HAP-1 (cell line): ENCODE data around the gene DSC3.
"Not testable (repeated sequence)": the region's sequence is repeated elsewhere in the genome, so short reads cannot be mapped to it uniquely, and the experiment has no call there.

Source experiments
- DNase-seq, 2 experiments: peaks; one replicate each; pipeline ENCODE4 v3.0.0-alpha.2; 2016 to 2020; ENCODE audit warnings: low spot score in 2 of 2
- H3K27me3 ChIP-seq: fragments of 250-450 bp; sonication (Bioruptor Pico); 2 replicates; pipeline ENCODE4 v1.5.1; 2020; ENCODE audit warnings: low read depth, mild to moderate bottlenecking, moderate library complexity
- H3K36me3 ChIP-seq: fragments of 250-450 bp; sonication (Bioruptor Pico); replicated peaks from 2 replicates; pipeline ENCODE4 v1.5.1; 2020; ENCODE audit warnings: mild to moderate bottlenecking
- H3K4me1 ChIP-seq: fragments of 250-450 bp; sonication (Bioruptor Pico); 2 replicates; pipeline ENCODE4 v1.5.1; 2020; ENCODE audit warnings: mild to moderate bottlenecking
- H3K4me3 ChIP-seq: fragments of 250-450 bp; sonication (Bioruptor Pico); 2 replicates; pipeline ENCODE4 v1.5.1; 2020; ENCODE audit warnings: mild to moderate bottlenecking, moderate library complexity
- H3K9me3 ChIP-seq: fragments of 250-450 bp; sonication (Bioruptor Pico); 2 replicates; pipeline ENCODE4 v1.5.1; 2020; ENCODE audit warnings: mild to moderate bottlenecking, moderate library complexity
- in situ Hi-C: fragments of 300-500 bp; cut with MboI; formaldehyde crosslinking; loops from 3 replicates; pipeline ENCODE4 v1.14.3; 2020; ENCODE audit warnings: low sequenced_read_pairs, inconsistent platforms, mixed read lengths

DSC3 gene

GRCh38 chr18:30982285-30982992, 60.1 kb downstream of the DSC3 start:
- no peaks in the 10 kb centered on the region for H3K9me3 ChIP-seq
- no peak overlapping the region for H3K4me3 ChIP-seq
- DNase-seq, result no peak
- no peaks in the 10 kb centered on the region for H3K27me3 ChIP-seq
- no peaks in the 10 kb centered on the region for H3K4me1 ChIP-seq
- no peaks in the 10 kb centered on the region for H3K36me3 ChIP-seq
- in situ Hi-C loops, result loop anchor here (25.0 kb wide), 1 partner anchor 580 kb away; no protein-coding TSS in a partner anchor

GRCh38 chr18:30978091-30978490, 64.5 kb downstream of the DSC3 start:
- not testable (repeated sequence) for H3K36me3 ChIP-seq, H3K4me3 ChIP-seq, H3K27me3 ChIP-seq, H3K9me3 ChIP-seq, H3K4me1 ChIP-seq, DNase-seq
- in situ Hi-C loops, result loop anchor here (25.0 kb wide), 1 partner anchor 584 kb away; no protein-coding TSS in a partner anchor

- Histone ChIP-seq H3K9me3 (no peaks in the 10 kb centered on the region), H3K36me3 (no peaks in the 10 kb centered on the region), H3K4me1 (no peaks in the 10 kb centered on the region), H3K4me3 (no peak overlapping the region), H3K27me3 (0 out of 2 replicates have a peak, but pooled peaks cover 2% of the 10 kb centered on the region)
- in situ Hi-C loops, result no loop called here
- DNase-seq, result peak in 1 of 2 experiments; percentile 61
Observed at GRCh38 chr18:30971338-30971956, 71.1 kb downstream of the DSC3 start.

GRCh38 chr18:30970196-30970816, 72.2 kb downstream of the DSC3 start:
- in situ Hi-C loops, result no loop called here
- H3K27me3 ChIP-seq, result 0 out of 2 replicates have a peak, but pooled peaks cover 2% of the 10 kb centered on the region
- no peak overlapping the region for H3K4me3 ChIP-seq
- DNase-seq, result peak; percentile 27 to 66
- no peaks in the 10 kb centered on the region for H3K4me1 ChIP-seq
- no peaks in the 10 kb centered on the region for H3K9me3 ChIP-seq
- no peaks in the 10 kb centered on the region for H3K36me3 ChIP-seq

- Histone ChIP-seq H3K4me1 (no peaks in the 10 kb centered on the region), H3K36me3 (no peaks in the 10 kb centered on the region), H3K4me3 (no peak overlapping the region), H3K27me3 (0 out of 2 replicates have a peak, but pooled peaks cover 2% of the 10 kb centered on the region), H3K9me3 (no peaks in the 10 kb centered on the region)
- in situ Hi-C loops, result no loop called here
- no peak for DNase-seq
Observed at GRCh38 chr18:30969670-30970170, 72.8 kb downstream of the DSC3 start.

GRCh38 chr18:30967701-30968100, 74.8 kb downstream of the DSC3 start:
- no peak overlapping the region for H3K4me3 ChIP-seq
- H3K36me3 ChIP-seq, result no peaks in the 10 kb centered on the region
- no peaks in the 10 kb centered on the region for H3K9me3 ChIP-seq
- DNase-seq, result no peak
- no peaks in the 10 kb centered on the region for H3K4me1 ChIP-seq
- H3K27me3 ChIP-seq, result 0 out of 2 replicates have a peak, but pooled peaks cover 2% of the 10 kb centered on the region
- in situ Hi-C loops, result no loop called here

GRCh38 chr18:30965237-30965636, 77.3 kb downstream of the DSC3 start:
- in situ Hi-C loops, result no loop called here
- Histone ChIP-seq H3K4me1 (no peaks in the 10 kb centered on the region), H3K36me3 (no peaks in the 10 kb centered on the region), H3K27me3 (0 out of 2 replicates have a peak, but pooled peaks cover 2% of the 10 kb centered on the region), H3K9me3 (no peaks in the 10 kb centered on the region), H3K4me3 (no peak overlapping the region)
- no peak for DNase-seq

- in situ Hi-C loops, result no loop called here
- no peaks in the 10 kb centered on the region for H3K36me3 ChIP-seq
- no peaks in the 10 kb centered on the region for H3K27me3 ChIP-seq
- no peaks in the 10 kb centered on the region for H3K4me1 ChIP-seq
- no peak overlapping the region for H3K4me3 ChIP-seq
- DNase-seq, result no peak
- H3K9me3 ChIP-seq, result no peaks in the 10 kb centered on the region
Observed at GRCh38 chr18:30960661-30961060, 81.9 kb downstream of the DSC3 start.

- H3K27me3 ChIP-seq, result no peaks in the 10 kb centered on the region
- no peak for DNase-seq
- in situ Hi-C loops, result no loop called here
Observed at GRCh38 chr18:30957066-30957465, 85.5 kb downstream of the DSC3 start.

GRCh38 chr18:30954262-30954661, 88.3 kb downstream of the DSC3 start:
- Histone ChIP-seq H3K9me3 (no peaks in the 10 kb centered on the region), H3K4me1 (no peaks in the 10 kb centered on the region), H3K27me3 (no peaks in the 10 kb centered on the region), H3K4me3 (no peak overlapping the region), H3K36me3 (no peaks in the 10 kb centered on the region)
- in situ Hi-C loops, result no loop called here
- no peak for DNase-seq

More at GRCh38 chr18:30957066-30957465, 85.5 kb downstream of the DSC3 start:
- Histone ChIP-seq H3K4me3 (no peak overlapping the region), H3K36me3 (no peaks in the 10 kb centered on the region), H3K4me1 (no peaks in the 10 kb centered on the region), H3K9me3 (no peaks in the 10 kb centered on the region)

- DNase-seq, result peak; percentile 15 to 49
- no peak overlapping the region for H3K4me3 ChIP-seq
- in situ Hi-C loops, result no loop called here
Observed at GRCh38 chr18:30945761-30946160, 96.8 kb downstream of the DSC3 start.

GRCh38 chr18:30944773-30945417, 97.6 kb downstream of the DSC3 start:
- no peak for DNase-seq
- H3K27me3 ChIP-seq, result no peaks in the 10 kb centered on the region
- no peaks in the 10 kb centered on the region for H3K36me3 ChIP-seq
- no peak overlapping the region for H3K4me3 ChIP-seq
- in situ Hi-C loops, result no loop called here
- H3K4me1 ChIP-seq, result no peaks in the 10 kb centered on the region; the same call in 1 of the 2 replicates
- H3K9me3 ChIP-seq, result no peaks in the 10 kb centered on the region

More at GRCh38 chr18:30945761-30946160, 96.8 kb downstream of the DSC3 start:
- Histone ChIP-seq H3K36me3 (no peaks in the 10 kb centered on the region), H3K27me3 (no peaks in the 10 kb centered on the region), H3K4me1 (no peaks in the 10 kb centered on the region; the same call in 1 of the 2 replicates), H3K9me3 (no peaks in the 10 kb centered on the region)

- H3K9me3 ChIP-seq, result no peaks in the 10 kb centered on the region
- no peaks in the 10 kb centered on the region for H3K36me3 ChIP-seq
- in situ Hi-C loops, result no loop called here
- DNase-seq, result no peak
- H3K4me1 ChIP-seq, result no peaks in the 10 kb centered on the region; the same call in 1 of the 2 replicates
- H3K4me3 ChIP-seq, result no peak overlapping the region
- no peaks in the 10 kb centered on the region for H3K27me3 ChIP-seq
Observed at GRCh38 chr18:30940952-30941539, 101.5 kb downstream of the DSC3 start.
